ENCODE data around the gene MCCC1. TPM values are rescaled to one million over a fixed set of nuclear protein-coding genes. Genes with fewer than 3 reads are reported as not detected.
"Not testable (repeated sequence)": the region's sequence is repeated elsewhere in the genome, so short reads cannot be mapped to it uniquely, and the experiment has no call there.

Gene MCCC1
- total RNA-seq, 4 donors from 2014 or later = 11.5 to 24.5 (median 20.6) TPM

GRCh38 chr3:183013074-183013473, 86.2 kb downstream of the MCCC1 start:
- no peak for TF ChIP-seq CTCF (IDR thresholded peaks at IDR 0.05 in 4 of 5, conservative IDR thresholded peaks at IDR 0.05 in 1 of 5)
- TF ChIP-seq POLR2A (IDR thresholded peaks at IDR 0.05) = no peak
- H3K4me1 ChIP-seq = peaks cover 0 to 6% of the 10 kb centered on the region in 2 donors
- no peak overlapping the region for H3K4me3 ChIP-seq
- peaks cover 0 to 18% of the 10 kb centered on the region in 2 donors for H3K36me3 ChIP-seq
- H3K27ac ChIP-seq = no peak overlapping the region
- in situ Hi-C loops (cut with MboI; ENCODE audit: low sequenced_read_pairs in 4 of 4) = no loop called here
- no peaks in the 10 kb centered on the region for H3K27me3 ChIP-seq
- no peak for DNase-seq
- ATAC-seq = no peak
- no peaks in the 10 kb centered on the region for H3K9me3 ChIP-seq
- intact Hi-C loops (cut with DNase I; ENCODE audit: low total_unique reads) = no loop called here

DNA sequence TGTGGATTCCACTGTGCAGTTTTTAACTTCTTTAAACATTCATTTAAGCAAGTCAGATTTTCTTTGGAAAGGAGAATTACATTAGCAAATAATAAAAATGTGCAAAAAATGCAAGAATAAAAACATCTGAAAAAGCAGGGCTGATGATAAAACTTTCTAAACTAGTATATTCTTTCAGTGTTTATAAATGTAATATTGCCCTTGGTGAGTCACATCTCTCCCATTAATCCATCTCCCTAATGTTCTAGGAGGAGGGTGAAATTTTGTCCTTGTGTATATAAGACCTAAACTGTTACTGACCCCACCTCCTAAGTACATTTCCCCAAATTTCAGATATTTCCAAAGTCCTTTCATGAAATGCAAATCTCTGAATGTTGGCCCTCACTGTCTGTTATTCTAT, 90.5 kb downstream of the MCCC1 start:
- Histone ChIP-seq H3K4me1 (peaks cover 0 to 6% of the 10 kb centered on the region in 2 donors), H3K36me3 (peaks cover 0 to 4% of the 10 kb centered on the region in 2 donors), H3K27ac (no peak overlapping the region), H3K9me3 (no peaks in the 10 kb centered on the region), H3K27me3 (no peaks in the 10 kb centered on the region), H3K4me3 (no peak overlapping the region)
- intact Hi-C loops (cut with DNase I; ENCODE audit: low total_unique reads) = no loop called here
- in situ Hi-C loops (cut with MboI; ENCODE audit: low sequenced_read_pairs in 4 of 4) = no loop called here
- ATAC-seq = no peak
- DNase-seq = no peak
- TF ChIP-seq POLR2A (IDR thresholded peaks at IDR 0.05) = no peak

- H3K9me3 ChIP-seq = no peaks in the 10 kb centered on the region
- H3K27ac ChIP-seq = no peak overlapping the region
- TF ChIP-seq CTCF (IDR thresholded peaks at IDR 0.05 in 4 of 5, conservative IDR thresholded peaks at IDR 0.05 in 1 of 5) (no peak), POLR2A (IDR thresholded peaks at IDR 0.05) (no peak)
- H3K27me3 ChIP-seq = no peaks in the 10 kb centered on the region
- H3K4me3 ChIP-seq = no peak overlapping the region
- peaks cover 0 to 6% of the 10 kb centered on the region in 2 donors for H3K4me1 ChIP-seq
- intact Hi-C loops (cut with DNase I; ENCODE audit: low total_unique reads) = no loop called here
- ATAC-seq (no peak), DNase-seq (no peak)
- peaks cover 0 to 4% of the 10 kb centered on the region in 2 donors for H3K36me3 ChIP-seq
- in situ Hi-C loops (cut with MboI; ENCODE audit: low sequenced_read_pairs in 4 of 4) = no loop called here
Observed at GRCh38 chr3:183008303-183008702, 91.0 kb downstream of the MCCC1 start.

DNA sequence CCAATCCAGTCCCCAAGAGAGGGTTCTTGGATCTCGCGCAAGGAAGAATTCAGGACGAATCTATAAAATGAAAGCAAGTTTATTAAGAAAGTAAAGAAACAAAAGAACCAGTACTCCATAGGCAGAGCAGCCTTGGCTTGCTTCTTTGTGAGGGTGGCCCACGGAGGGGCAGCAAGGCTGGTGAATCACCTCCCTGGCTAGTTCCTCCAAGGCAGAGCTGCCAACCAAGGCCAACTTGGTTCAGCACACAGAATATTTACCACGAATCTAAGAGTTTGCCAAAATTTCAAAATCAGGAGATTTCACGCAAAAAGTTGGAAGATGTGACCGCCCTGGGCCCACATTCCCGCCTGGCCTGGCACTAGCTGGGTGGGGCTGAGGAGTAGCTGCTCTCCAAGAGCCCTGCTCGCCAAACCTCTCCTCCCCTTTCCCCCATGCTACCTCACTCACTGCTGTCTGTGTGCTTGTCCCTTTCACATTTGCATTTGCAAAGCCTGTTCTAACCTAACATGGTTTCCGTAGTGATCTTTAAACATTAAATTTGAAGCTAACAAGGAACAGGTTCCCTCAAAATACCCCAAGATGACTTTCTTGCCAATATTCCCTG, 92.8 kb downstream of the MCCC1 start:
- no peak for ATAC-seq
- in situ Hi-C loops (cut with MboI; ENCODE audit: low sequenced_read_pairs in 4 of 4) = no loop called here
- intact Hi-C loops (cut with DNase I; ENCODE audit: low total_unique reads) = no loop called here

GRCh38 chr3:182999767-183000166, 99.5 kb downstream of the MCCC1 start:
- Histone ChIP-seq H3K4me3 (no peak overlapping the region), H3K36me3 (no peaks in the 10 kb centered on the region), H3K27ac (no peak overlapping the region), H3K27me3 (no peaks in the 10 kb centered on the region), H3K4me1 (no peaks in the 10 kb centered on the region), H3K9me3 (no peaks in the 10 kb centered on the region)
- no peak for ATAC-seq
- DNase-seq = no peak
- in situ Hi-C loops (cut with MboI; ENCODE audit: low sequenced_read_pairs in 4 of 4) = loop anchor here in 1 of 4 donors (5.0 kb wide), 1 partner anchor 78 kb away; no protein-coding TSS in a partner anchor
- TF ChIP-seq POLR2A (IDR thresholded peaks at IDR 0.05) = no peak
- no peak for TF ChIP-seq CTCF (IDR thresholded peaks at IDR 0.05 in 4 of 5, conservative IDR thresholded peaks at IDR 0.05 in 1 of 5)
- intact Hi-C loops (cut with DNase I; ENCODE audit: low total_unique reads) = no loop called here

More for the DNA sequence above, 92.8 kb downstream of the MCCC1 start:
- TF ChIP-seq POLR2A (IDR thresholded peaks at IDR 0.05) (no peak), CTCF (IDR thresholded peaks at IDR 0.05 in 4 of 5, conservative IDR thresholded peaks at IDR 0.05 in 1 of 5) (no peak)
- Histone ChIP-seq H3K4me1 (no peaks in the 10 kb centered on the region), H3K27me3 (no peaks in the 10 kb centered on the region), H3K27ac (no peak overlapping the region), H3K36me3 (peaks cover 0 to 4% of the 10 kb centered on the region in 2 donors), H3K9me3 (no peaks in the 10 kb centered on the region), H3K4me3 (no peak overlapping the region)
- no peak for DNase-seq

DNA sequence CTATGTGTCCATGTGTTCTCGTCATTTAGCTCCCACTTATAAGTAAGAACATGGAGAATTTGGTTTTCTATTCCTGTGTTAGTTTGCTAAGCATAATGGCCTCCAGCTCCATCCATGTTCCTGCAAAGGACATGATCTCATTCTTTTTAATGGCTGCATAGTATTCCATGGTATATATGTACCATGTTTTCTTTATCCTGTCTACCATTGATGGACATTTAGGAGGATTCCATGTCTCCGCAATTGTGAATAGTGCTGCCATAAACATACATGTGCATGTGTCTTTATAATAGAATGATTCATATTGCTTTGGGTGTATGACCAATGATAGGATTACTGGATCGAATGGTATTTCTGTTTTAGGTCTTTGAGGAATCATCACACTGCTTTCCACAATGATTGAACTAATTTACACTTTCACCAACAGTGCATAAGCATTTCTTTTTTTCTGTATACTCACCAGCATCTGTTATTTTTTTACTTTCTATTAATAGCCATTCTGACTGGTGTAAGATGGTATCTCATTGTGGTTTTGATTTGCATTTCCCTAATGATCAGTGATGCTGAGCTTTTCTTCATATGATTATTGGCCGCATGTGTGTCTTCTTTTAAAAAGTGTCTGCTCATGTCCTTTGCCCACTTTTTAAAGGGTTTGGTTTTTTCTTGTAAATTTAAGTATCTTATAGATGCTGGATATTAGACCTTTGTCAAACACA, 105.7 kb downstream of the MCCC1 start:
- DNase-seq; in situ Hi-C loops (cut with MboI; ENCODE audit: low sequenced_read_pairs in 4 of 4); H3K36me3 ChIP-seq; ATAC-seq; H3K4me1 ChIP-seq; H3K27ac ChIP-seq; H3K27me3 ChIP-seq; H3K4me3 ChIP-seq; intact Hi-C loops (cut with DNase I; ENCODE audit: low total_unique reads); H3K9me3 ChIP-seq: not testable (repeated sequence)

Data from gastrocnemius medialis (tissue), 4 donors.